GM18508 (cell line): ENCODE measurements around the gene CTDNEP1.

ENCODE experiments used
- ATAC-seq: cut with Tn5 transposase; IDR thresholded peaks from one replicate; pipeline ENCODE4 v1.9.1; 2021; ENCODE audit warnings: moderate number of reproducible peaks; ENCODE audit not compliant: insufficient read depth, unreplicated experiment

CTDNEP1 gene

DNA sequence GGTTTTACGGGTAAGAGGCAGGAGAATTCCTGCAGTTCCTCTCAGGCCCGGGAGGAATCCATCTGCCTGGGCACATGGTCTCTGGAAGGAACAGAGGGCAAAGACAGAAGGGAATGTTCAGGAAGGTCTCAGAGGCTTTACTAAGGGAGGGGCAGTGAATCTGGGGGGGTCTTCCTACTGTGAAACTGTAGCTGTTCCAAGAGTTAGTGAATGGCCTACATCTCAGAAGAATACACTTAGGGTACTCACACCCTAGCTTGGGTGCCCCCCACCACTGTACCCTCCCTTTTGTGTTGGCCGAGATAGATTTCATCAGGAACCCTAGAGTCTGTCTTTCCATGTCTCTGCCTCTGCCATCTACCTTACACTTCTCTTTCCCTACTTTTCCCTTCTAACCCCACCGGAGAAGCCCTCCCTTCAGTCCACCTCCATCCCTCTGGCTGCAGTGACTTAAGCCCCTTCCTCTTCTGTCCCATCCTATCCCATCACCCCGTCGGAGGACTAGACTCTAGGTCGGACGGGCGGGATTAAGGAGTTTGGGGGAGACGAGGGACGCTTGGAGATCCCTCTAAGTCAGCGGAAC is 32.2 kb downstream of the CTDNEP1 start:
- ATAC-seq, result no peak

DNA sequence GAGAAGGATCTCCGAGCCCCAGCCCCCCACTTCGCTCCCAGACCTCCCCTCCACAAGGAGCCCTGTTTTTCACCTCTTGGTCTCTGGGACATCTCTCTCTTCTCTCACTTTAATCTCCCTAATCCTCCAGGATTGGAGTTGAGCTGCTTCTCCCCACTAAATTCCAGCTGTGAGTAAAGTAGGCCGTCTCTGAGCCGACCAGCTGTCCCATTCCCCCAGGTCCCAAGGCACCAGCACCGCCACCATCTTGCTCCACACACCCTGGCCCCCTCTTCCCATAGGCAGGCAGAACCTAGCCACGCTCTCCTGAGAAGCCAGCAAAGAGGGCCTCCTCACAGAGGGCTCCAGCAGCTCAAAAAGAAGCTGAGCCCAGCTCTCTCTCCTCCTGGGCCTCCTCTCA is 32.8 kb downstream of the CTDNEP1 start:
- no peak for ATAC-seq

DNA sequence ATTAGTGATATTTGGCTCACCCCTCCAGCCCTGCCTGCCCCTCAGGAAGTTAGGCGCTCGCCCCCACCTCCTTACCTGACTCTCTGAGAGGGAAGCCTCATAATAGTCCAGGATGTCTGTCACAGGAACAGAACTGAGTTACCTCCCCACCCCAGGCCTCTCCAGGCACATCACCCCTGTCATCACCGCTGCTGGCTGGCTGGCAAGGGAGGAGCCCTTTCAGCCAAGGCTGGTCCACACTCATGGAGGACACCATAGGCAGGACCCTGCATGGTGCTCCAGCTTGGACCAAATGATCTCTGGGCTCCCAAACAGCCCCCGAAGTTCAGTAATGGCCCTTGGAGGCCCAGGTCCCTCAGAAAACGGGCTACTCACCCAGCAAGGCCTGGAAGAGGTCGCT is 33.4 kb downstream of the CTDNEP1 start:
- no peak for ATAC-seq

DNA sequence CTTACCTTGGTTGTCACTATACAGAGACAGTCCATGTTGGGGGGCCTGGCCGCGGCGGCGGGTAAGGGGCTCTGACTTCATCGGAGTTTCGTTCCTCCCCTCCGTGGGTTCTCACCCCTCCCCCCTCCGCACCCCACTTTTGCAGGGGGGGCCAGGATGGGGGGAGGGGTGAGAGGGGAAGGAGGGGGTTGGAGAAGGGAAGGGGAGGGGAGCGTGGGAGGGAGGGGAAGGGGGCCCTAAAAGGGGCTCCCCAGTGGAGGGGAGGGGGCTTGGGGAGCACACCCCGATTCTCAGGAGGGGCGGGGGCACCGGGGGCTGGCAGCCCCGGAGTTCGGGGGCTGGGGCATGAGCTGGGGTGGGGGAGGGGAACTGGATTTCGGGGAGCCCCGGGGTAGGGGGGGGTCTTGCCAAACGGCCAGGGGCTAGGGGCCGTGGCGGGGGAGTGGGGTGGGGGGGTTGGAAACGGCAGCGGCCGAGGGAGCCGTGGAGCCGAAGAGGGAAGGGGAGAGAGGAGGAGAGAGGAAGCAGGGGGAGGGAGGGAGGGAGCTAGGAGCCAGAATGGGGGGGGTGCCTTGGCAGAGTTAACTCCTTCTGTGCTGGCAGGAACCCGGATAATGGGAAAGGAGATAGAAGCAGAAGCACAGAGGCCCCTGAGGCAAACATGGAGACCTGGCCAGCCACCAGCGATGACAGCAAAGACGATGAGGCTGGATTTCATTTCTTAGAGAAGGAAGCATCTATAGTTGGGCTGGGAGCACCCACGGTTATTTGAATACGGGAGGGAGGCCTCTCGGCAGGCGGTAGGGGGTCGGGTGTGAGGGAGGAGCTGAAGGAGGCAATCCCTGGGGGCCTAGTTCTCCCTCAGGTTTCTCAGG is 34.2 kb downstream of the CTDNEP1 start:
- no peak for ATAC-seq

DNA sequence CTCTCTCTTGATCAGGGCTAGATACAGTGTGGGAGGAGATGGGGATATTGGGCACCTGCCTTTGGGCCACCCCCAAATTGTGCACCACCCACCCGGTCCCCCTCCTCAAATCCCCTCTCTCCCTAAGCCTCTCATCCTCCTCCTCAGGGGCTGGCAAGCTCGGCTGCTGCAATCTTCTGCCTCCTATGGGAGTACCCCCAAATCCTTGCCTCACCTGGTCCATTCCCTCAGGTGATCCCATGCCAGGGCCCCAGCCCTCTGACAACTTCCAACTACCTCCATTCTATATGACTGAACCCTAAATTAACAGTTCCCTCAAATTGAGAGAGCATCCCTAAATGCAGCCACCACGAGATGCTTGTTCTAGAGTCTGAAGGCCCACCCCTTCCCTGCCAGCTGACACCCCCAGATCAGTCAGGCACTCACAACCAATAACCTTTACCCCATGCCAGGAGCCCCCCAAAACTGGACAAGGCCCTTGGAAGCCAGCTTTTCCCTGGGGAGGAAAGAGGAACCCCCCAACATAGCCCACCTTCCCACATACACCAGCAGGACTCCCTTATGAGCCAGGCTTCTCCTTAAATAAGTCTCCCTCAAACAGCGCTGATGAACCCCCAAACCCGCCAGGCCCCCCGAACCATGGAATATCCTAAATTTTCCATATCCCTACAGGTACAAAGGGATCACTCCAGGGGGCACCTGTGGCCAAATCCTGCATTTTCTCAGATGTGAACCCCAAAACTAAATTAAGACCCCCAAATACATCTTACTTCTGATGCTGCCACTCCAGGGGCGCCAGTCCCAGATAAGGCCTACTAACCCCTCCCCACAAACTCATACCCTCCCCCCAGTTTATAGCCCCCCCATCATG is 35.1 kb downstream of the CTDNEP1 start:
- ATAC-seq, result no peak

DNA sequence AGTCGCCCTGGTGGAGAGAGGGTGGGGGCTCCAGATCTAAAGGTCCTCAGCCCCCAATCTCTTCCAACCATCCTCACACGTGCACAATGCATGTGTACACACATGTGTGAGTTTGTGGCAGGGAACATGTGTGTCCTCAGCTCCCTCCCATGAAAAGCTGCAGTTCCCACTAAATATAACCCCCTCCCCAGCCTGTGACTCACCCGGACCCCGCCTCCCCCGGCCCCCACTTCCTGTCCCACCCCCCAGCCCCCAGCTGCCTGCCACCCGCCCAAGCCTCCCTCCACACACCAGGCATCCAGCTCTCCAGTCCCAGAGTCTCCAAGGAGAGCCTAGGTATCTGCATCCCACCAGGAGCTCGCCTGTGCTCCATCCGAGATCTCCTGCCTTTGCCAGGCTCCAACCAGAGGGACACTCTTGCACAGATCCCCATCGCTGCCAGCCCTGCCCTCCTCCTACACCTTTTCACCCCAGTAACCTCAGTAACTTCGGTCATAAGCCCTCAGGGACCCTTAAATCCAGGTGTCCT is 35.8 kb downstream of the CTDNEP1 start:
- ATAC-seq, result no peak

DNA sequence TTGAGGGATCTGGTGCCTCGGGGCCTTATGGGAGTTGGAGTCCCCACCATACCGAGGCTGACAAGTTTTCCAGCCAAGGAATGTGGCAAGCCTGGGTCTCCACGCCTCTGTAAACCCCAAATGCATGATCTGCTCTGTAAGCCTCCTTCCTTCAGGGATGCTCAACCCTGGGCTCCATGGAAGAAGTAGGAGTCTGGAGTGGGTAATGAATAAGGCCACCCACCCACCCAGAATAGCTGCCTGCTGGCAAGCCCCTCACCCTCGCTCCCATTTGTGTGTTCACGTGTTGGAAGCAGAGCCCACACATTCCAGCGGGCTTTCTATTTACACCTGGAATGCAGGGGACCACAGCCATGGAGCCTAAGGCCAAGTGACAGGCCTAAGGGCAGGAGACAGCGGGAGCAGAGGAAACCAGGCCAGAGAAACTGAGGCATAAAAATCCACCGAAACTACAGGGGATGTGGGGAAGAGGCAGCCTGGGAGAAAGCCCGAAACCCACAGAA is 36.3 kb downstream of the CTDNEP1 start:
- no peak for ATAC-seq

DNA sequence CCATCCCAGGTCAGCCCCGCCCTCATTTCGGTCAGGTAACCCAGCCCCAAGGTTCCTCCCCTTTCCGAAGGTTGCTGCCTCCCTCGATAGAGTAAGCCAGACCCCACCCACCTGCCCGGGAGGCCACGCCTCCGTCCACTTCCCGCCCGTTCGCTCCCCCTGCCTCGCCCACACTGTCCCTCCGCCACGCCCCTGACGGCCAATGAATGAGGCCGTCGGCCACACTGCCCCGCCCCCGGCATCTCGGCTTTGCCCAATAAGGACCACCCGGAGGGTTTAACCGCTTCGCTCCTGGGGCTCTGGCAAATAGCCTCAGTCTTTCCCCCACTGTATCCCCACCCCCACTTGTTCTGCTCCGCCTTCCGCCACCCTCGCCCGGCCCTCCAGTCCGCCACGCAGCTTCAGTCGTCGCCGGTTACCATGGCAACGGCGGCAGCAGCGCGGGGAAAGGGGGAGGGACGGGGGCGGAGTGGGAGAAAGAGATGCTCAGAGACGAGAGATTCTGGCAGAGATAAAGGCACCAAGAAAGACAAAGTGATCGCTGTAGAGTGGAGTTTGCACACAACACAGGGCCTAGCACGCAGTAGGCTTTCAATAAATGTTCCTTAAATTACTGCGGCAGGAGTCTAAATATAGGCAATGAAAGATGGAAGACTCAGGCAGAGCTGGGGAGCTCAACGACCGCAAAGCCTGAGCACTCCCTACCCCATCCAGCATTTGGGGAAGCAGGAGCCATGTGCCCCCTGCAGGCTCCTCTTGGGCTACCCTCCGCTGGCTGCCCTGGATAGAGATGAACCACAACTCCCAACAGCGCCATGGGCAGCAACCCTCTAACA is 37.0 kb downstream of the CTDNEP1 start:
- peak; percentile 45 for ATAC-seq

DNA sequence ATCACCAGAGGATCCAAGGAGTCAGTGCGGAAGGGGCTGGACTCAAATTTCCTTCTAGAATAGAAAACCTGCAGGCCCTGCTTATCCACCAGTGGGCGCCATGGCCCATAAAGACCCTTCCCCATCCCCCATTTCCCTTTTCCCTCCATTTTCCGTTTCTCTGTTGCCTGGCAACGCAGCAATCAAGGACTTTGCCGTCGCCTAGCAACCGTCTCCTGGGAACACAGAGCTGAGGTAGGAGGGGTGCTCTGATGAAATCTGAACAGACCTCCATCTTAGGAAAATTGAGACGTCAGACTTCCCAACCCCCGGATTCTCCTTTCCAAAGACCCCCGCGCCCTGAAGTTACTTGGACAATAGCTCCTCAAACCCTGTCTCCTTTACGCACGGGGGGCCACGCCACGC is 37.6 kb downstream of the CTDNEP1 start:
- ATAC-seq, result no peak

DNA sequence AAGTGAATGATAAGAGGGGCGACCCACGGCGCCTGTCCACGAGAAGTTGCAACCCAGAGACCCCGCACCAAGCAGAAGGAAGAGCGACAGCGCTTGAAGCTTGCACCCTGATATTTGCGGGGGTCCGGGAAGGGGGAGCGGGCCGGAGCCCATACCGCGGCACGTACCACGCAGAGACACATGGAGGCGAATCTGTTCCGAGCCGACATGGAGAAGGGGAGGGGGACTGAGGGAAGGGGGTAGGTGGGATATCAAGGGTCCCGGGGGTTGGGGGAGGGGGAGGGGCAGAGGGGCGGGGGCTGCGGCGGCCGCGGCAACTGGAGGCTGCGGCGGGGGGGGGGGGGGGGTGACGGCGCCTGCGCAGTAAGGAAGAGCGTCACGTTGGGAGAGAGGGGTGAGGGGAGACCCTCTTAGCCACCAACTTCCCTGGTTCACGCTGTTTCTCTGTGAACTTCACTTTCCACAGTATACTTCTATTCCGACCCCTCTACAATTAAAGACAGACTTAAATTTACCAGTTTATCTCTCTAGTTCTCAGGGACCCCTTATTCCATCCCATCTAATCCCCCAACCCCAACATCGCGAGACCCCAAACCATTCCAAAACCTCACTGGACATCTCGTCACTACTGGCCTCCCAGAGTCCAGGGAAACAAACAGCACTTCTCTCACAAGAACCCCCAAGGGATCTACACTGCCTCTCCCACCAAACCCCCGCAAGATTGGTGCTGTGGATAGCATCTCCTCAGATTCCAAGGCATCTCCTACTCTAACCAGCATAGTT is 39.9 kb downstream of the CTDNEP1 start:
- ATAC-seq, result no peak

DNA sequence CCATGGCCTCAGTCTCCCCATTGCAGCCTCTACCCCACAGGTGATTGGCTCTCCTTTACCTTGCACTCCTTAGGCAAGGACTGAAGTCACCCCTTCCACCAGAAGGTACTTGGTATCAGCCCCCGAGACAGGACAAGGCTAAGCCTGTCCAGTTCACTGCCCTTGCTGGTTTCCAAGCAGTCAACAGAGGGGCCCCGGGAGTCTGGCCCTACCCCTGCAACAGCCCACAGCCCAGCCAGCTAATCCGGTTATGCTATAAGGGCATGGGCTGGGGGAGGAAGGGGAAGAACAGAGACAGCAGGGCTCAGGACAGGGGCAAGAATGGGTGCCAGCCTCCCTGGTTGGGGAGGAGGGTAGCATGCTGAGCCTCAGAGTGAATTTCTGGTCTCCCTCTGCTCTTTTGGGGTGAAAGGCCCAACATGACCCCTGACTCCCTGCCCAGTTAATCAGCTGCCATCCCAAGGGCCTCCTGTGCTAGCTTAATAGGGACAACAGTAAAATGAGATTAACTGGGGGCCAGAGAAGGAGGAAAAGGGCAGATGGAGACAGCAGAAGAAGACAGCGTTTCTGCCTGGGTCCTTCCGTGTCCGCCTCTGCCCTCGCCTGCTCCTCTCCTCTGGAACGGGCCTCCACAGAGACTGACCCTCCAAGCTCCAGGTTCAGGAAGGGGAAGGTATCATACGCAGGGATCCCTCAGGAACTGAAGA is 42.6 kb downstream of the CTDNEP1 start:
- ATAC-seq, result no peak

DNA sequence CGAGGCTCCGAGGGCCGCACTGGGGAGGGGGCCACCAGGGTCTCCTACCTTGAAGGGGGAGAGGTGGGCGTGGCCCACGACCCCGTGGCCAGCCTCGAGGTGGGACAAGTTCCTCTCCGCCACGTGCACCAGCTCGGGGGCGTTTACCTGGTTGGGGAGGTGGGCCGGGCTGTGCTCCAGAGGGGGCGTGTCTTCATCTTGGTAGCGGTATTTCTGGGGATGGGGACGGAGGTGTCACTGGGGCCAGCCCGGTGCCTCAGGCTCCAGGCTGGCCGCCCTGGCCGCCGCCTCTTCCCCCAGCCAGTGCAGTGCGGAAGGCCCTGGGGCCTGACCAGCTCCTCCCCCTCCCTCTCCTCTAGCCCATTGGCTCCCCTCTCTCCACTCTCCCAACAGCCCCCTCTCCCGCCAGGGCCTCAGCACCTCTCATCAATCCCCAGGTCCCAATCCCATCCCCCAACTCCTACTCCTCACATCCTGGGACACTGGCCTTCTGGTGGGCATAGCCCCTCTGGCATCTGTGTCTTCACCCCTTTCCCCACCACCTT is 43.4 kb downstream of the CTDNEP1 start:
- no peak for ATAC-seq

DNA sequence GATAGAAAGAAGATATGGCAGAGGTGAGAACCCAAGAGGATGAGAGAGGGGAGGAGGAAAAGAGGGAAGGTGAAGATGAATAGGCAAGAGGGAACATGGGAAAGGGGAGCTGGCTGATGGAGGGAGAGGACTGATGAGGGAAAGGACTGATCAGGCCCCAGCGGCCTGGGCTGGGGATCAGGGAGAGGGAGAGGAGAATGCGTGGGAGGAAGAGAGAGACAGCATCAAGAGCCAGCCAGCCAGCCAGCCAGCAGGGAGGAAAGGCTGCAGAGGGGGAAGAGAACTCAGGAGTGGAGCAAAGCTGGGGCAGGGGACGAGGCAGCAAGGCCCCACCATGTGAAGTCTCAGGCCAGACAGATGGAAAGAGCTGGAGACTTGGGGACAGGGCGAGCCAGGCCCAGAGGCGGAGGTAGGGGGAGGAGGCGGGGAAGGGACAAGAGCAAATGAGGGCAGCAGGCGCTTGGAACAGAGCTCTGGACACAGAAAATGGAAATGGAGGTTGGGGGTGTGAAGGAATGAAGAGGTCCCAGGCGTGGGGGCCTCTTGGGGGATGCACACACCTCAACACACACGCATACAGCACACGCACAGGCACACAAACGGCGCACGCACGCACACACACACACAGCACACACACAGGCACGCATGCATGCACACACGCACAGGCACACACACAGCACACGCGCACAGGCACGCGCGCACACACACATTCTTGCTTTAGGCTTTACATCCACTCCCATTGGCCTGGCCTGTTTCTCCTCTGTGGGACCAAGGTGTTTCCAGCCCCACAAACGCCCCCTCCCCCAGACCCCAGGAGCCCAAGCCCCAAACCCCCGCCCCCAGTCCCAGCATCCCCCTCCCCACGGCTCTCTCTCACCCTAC is 44.2 kb downstream of the CTDNEP1 start:
- ATAC-seq, result no peak

DNA sequence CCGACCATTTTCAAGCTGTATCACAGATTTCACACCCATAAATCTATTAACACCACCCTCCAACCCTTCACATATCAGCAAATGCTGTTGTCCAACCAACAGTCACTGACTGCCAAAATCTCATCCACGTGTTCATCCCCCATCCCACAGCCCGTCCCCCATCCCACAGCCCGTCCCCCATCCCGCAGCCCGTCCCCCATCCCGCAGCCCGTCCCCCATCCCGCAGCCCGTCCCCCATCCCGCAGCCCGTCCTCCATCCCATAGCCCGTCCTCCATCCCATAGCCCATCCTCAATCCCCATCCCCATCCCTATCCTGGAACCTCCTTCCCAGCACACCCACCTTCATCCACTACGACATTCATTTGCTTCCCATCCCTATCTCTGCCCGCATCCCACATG is 46.0 kb downstream of the CTDNEP1 start:
- no peak for ATAC-seq

DNA sequence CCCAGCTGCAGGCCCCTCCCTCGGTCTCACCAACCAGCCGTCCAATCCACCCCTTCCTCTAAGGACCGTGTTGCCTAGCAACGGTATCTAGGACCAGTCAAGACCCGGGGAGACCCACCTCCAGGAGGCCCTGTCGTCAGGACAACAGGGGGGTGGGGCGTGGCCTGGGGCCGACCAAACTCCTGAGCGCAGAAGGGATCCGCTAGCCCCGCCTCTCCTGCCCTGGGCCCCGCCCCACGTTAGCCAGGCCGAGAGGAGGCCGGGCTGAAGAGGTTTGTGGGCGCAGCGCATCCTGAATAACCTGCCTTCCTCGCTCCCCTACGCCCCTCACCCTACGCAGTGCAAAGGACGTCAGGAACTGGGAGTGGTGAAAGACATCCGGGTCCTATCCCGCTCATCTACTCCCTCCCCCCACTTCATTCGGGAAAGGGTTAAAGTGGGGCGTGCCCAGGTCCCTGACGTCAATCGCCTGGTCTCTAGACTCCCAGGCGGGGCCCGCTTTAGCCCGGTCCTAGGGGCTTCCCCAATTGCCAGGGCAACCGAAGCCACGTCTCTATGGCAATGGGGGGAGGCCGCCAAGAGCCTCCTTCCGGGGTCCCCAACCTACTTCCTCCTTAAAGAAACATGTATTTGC is 46.6 kb downstream of the CTDNEP1 start:
- ATAC-seq, result no peak

DNA sequence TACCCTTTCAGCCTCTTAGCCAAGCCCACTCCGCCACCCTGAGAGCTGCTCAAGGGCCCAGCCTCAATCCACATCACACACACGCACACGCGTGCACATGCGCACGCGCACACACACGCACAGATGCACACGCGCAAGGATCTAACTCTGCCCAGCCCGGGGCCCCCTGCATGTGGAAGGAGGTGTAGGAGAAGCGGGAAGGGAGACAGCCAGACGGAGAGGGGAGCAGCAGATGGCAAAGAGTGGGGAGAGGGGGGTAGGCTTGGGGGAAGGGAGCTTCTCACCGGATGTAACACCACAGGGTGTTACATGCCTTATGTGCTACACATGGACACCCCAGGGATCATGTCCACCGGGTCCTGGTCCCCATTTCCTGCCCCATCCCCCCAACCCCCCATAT is 47.2 kb downstream of the CTDNEP1 start:
- ATAC-seq, result no peak

DNA sequence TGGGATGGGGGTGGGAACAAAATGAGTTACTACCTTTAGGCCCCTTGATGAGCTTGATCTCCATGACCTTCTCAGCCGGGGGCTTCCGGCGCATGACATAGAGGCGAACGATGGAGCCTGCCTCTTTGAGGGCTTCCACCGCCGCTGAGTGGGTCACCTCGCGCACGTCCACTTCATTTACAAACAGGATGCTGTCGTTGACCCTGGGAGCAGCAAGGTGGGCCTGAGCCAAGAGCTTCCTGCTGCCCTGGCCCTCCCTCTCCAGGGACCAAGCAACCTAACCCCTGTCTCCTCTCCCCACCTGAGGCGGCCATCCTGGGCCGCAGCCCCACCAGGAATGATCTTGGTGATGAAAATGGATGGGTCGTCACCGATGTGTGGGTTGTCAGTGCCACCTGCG is 48.1 kb downstream of the CTDNEP1 start:
- no peak for ATAC-seq
